Upper lobe of left lung (tissue), 6 donors: ENCODE measurements around the gene FIZ1. TPM values are rescaled to one million over a fixed set of nuclear protein-coding genes. Genes with fewer than 3 reads are reported as not detected.

Experiments used
- ATAC-seq, 2 donors: fragments of 200-7000 bp; cut with Tn5 transposase; one replicate each; pipeline ENCODE4 v1.9.1; 2022; ENCODE audit warnings: mild to moderate bottlenecking in 2 of 2, moderate library complexity in 2 of 2; ENCODE audit not compliant: low FRiP score in 2 of 2
- DNase-seq, 2 donors: peaks; one replicate each; pipeline ENCODE4 v3.0.0-alpha.2; 2019 to 2020
- H3K27ac ChIP-seq, 4 donors: fragments of 200-600 bp; sonication (generic); one replicate each; pipeline ENCODE4 v1.5.1; 2016 to 2019
- H3K27me3 ChIP-seq, 4 donors: fragments of 200-600 bp; sonication (generic); one replicate each; pipeline ENCODE4 v1.5.1; 2017 to 2019
- H3K36me3 ChIP-seq, 4 donors: fragments of 200-600 bp; sonication (generic); one replicate each; pipeline ENCODE4 v1.5.1; 2016 to 2019
- H3K4me1 ChIP-seq, 4 donors: fragments of 200-600 bp; sonication (generic); one replicate each; pipeline ENCODE4 v1.5.1; 2018 to 2019
- H3K4me3 ChIP-seq, 4 donors: fragments of 200-600 bp; sonication (generic); one replicate each; pipeline ENCODE4 v1.5.1; 2017 to 2019; ENCODE audit warnings: mild to moderate bottlenecking in 2 of 4, moderate library complexity in 1 of 4
- H3K9me3 ChIP-seq, 4 donors: fragments of 200-600 bp; sonication (generic); one replicate each; pipeline ENCODE4 v1.5.1; 2018 to 2019
- CTCF ChIP-seq, 6 experiments: fragments of 450-650 bp in 4 of 6; fragments of 200-600 bp in 2 of 6; sonication (generic) in 2 of 6; IDR thresholded peaks; one replicate each; pipeline ENCODE4 v1.5.1; 2016 to 2019; ENCODE audit warnings: antibody characterized with exemption in 6 of 6
- EP300 ChIP-seq, 4 donors: sonication (generic); formaldehyde crosslinking; IDR thresholded peaks; one replicate each; pipeline ENCODE4 v1.5.1; 2017; ENCODE audit warnings: antibody characterized with exemption in 4 of 4, control low read depth in 2 of 4
- POLR2A ChIP-seq, 4 donors: fragments of 450-650 bp; IDR thresholded peaks; one replicate each; pipeline ENCODE4 v1.5.1; 2016 to 2017; ENCODE audit warnings: antibody characterized with exemption in 4 of 4, mild to moderate bottlenecking in 2 of 4
- POLR2AphosphoS5 ChIP-seq, 2 donors: sonication (generic); formaldehyde crosslinking; IDR thresholded peaks; one replicate each; pipeline ENCODE4 v1.5.1; 2017; ENCODE audit warnings: antibody characterized with exemption in 2 of 2
- WGBS, 2 donors: methylation state at CpG; one replicate each; pipeline ENCODE4 v1.1.5; 2017 to 2018; 5-methylcytosine and 5-hydroxymethylcytosine counted together
- total RNA-seq, 6 donors: library from RNA; depleted of rRNA in 4 of 6; stranded (reverse); fragments of >200 nt in 4 of 6; gene quantifications; one replicate each; pipeline versions ENCODE4 v1.1.0 to v1.2.1, GENCODE V29; 2016 to 2021
- donor health status: DM: no; HTN: no; CAD: no; lungs with moderate emphysema.
- donor health status: DM: no; HTN: yes; CAD: no; lungs with severe emphysema.

Gene FIZ1
- total RNA-seq, 6 donors from 2014 or later: 11.1 to 21.6 (median 16.3) TPM

DNA sequence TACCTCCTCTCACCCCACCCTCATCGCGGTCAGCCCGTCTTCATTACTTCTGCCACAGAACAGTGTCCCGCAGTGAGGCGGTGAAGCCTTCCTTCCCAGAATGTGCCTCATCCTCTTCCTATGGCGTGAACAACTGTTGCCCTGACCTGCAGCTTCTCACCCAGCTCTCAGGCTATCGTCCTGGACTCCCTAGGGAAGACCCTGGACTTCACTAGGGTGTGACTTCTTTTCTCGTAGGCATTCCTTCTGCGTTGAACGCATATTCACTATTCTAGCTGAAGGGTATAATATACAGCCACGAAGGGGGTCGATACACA lies 7.1 kb upstream of the FIZ1 start:
- Histone ChIP-seq H3K4me3 (peak overlapping the region in 3 of 4 donors; percentile 79 to 89 (median 85)), H3K36me3 (peaks cover 0 to 28% (median 8%) of the 10 kb centered on the region in 4 donors), H3K9me3 (no peaks in the 10 kb centered on the region), H3K4me1 (peaks cover 29 to 52% (median 31%) of the 10 kb centered on the region in 4 donors), H3K27me3 (no peaks in the 10 kb centered on the region), H3K27ac (peak overlapping the region; percentile 93 to 97 (median 96))
- DNase-seq (no peak), ATAC-seq (no peak)
- no peak for TF ChIP-seq EP300 (IDR thresholded peaks at IDR 0.05)
- no peak for TF ChIP-seq POLR2A (IDR thresholded peaks at IDR 0.05)
- no peak for TF ChIP-seq POLR2AphosphoS5 (IDR thresholded peaks at IDR 0.05)
- TF ChIP-seq CTCF (IDR thresholded peaks at IDR 0.05): peak in 1 of 6 experiments; percentile 13
- WGBS, 2 donors: 22 to 28% methylated on average over 12 of the region's 12 CpGs

DNA sequence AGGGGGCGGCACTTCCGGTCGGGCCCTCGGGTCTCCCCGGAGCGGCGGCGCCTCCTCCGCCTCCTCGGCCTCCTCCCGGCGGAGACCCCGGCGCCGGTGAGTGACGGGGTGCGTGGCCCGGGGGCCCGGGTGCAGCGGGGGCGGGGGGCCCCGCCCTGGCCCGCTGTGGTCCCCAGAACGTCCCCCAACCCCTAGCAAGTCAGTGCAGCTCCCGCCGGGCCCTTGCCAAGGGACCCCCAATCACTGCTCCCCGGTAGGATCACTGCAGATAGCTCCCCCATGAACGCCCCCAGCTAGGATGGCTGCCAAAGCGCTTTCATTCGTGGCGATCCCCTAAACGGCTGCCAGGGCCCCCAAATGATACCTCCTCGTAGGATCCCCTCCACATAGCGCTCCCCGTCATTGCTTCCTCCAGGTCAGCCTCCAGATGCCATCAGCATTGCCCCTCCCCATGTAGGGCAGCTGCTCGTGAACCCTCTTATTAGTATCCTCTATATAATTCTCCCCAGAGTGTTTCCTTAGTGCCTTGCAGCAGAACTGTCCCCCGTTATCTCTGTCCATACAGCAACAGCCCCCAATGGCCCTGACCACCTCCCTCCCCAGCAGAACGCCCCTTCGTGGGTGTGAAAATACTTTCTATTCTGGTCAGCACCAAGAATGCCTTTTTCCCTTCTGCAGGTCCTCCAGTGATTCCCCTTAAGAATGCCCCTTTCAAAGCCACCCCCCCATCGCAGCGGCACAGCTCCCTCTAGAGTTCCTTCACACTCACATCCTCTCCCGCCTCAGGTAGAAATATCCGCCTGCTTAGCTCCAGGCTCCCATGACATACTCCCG lies 6.5 kb upstream of the FIZ1 start, which contains the start of gene ZNF865:
TSS of gene ZNF865 (plus strand) at position 11 of the 834 bp plus-strand sequence. CDS start 7,972 bp downstream, outside the sequence.
- no peaks in the 10 kb centered on the region for H3K27me3 ChIP-seq
- H3K27ac ChIP-seq: peak within 1 kb of the TSS; percentile 93 to 97 (median 96)
- WGBS, 2 donors: 0 to 1% methylated on average over 13 to 30 of the region's 44 CpGs
- ATAC-seq (peak; percentile 50 to 62), DNase-seq (peak in 1 of 2 donors; percentile 80)
- H3K36me3 ChIP-seq: peaks cover 0 to 28% (median 8%) of the 10 kb centered on the region in 4 donors
- peak within 1 kb of the TSS; percentile 79 to 95 (median 87) for H3K4me3 ChIP-seq
- no peaks in the 10 kb centered on the region for H3K9me3 ChIP-seq
- TF ChIP-seq POLR2AphosphoS5 (IDR thresholded peaks at IDR 0.05) (no peak), CTCF (IDR thresholded peaks at IDR 0.05) (peak; percentile 42 to 71 (median 68)), EP300 (IDR thresholded peaks at IDR 0.05) (no peak), POLR2A (IDR thresholded peaks at IDR 0.05) (no peak)
- H3K4me1 ChIP-seq: peaks cover 30 to 58% (median 32%) of the 10 kb centered on the region in 4 donors

- ATAC-seq: peak; percentile 91 to 92
- 0% methylated on average over 16 of the region's 43 CpGs for WGBS, 2 donors
- H3K4me1 ChIP-seq: peaks cover 32 to 63% (median 34%) of the 10 kb centered on the region in 4 donors
- H3K27ac ChIP-seq: peak overlapping the region; percentile 93 to 97 (median 96)
- peak overlapping the region; percentile 79 to 95 (median 87) for H3K4me3 ChIP-seq
- TF ChIP-seq EP300 (IDR thresholded peaks at IDR 0.05) (no peak), CTCF (IDR thresholded peaks at IDR 0.05) (no peak), POLR2AphosphoS5 (IDR thresholded peaks at IDR 0.05) (peak; percentile 77 to 84), POLR2A (IDR thresholded peaks at IDR 0.05) (peak in 1 of 4 donors; percentile 44)
- no peaks in the 10 kb centered on the region for H3K27me3 ChIP-seq
- peaks cover 0 to 21% (median 5%) of the 10 kb centered on the region in 4 donors for H3K36me3 ChIP-seq
- DNase-seq: peak; percentile 97 to 98
- H3K9me3 ChIP-seq: no peaks in the 10 kb centered on the region
Measured at GRCh38 chr19:55605207-55605636, 5.9 kb upstream of the FIZ1 start.

DNA sequence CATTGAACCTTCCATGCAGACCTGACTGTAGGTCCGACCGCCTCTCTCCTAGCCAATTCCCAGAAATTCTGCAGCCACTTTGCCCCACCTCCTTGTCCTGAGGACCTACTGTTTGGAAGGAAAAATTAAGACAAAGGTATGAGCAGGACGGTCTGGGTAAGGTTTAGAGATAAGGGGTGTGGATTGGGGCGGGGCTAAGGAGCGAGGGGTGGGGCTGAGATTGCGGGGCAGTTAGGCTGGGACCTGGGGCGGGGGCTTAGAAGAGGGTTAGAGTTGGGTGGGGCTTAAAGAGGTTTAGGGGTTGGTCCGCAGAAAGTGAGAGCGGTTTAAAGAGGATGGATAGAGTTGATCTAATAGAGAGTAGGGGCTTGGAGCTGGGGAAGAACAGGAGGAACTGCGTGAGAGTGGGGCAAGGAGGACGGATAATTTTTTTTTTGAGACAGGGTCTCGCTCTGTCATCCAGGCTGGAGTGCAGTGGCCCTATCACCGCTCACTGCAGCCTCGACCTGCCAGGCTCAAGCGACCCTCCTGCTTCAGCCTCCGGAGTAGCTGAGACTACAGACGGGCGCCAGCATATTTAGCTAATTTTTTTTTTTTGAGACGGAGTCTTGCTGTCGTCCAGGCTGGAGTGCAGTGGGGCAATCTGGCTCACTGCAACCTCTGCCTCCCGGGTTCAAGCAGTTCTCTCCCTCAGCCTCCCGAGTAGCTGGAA lies 4.4 kb upstream of the FIZ1 start:
- DNase-seq: no peak
- no peaks in the 10 kb centered on the region for H3K27me3 ChIP-seq
- peaks cover 0 to 13% (median 2%) of the 10 kb centered on the region in 4 donors for H3K36me3 ChIP-seq
- peak overlapping the region in 1 of 4 donors; percentile 85 for H3K4me3 ChIP-seq
- WGBS, 2 donors: 76 to 81% methylated on average over 22 of the region's 22 CpGs
- no peaks in the 10 kb centered on the region for H3K9me3 ChIP-seq
- peaks cover 32 to 60% (median 34%) of the 10 kb centered on the region in 4 donors for H3K4me1 ChIP-seq
- H3K27ac ChIP-seq: peak overlapping the region in 3 of 4 donors; percentile 94 to 97 (median 97)
- no peak for TF ChIP-seq CTCF (IDR thresholded peaks at IDR 0.05)
- no peak for TF ChIP-seq POLR2A (IDR thresholded peaks at IDR 0.05)
- no peak for TF ChIP-seq POLR2AphosphoS5 (IDR thresholded peaks at IDR 0.05)
- TF ChIP-seq EP300 (IDR thresholded peaks at IDR 0.05): no peak
- no peak for ATAC-seq
